A673 (cell line): ENCODE measurements around the gene MIA2. TPM values are rescaled to one million over a fixed set of nuclear protein-coding genes. Genes with fewer than 3 reads are reported as not detected.
"Not testable (repeated sequence)": the region's sequence is repeated elsewhere in the genome, so short reads cannot be mapped to it uniquely, and the experiment has no call there.

Experiments used
- BruUV-seq: library from RNA; stranded (reverse); fragments of 400-500 nt; replicated peaks from 2 replicates; lab custom pipeline; 2021; lab: Mats Ljungman, UMichigan
- CTCF ChIA-PET: fragments of 300-600 bp; sonication (Branson Sonifier 250); formaldehyde crosslinking; loops from one replicate; lab custom pipeline; 2022; ENCODE audit warnings: antibody characterized with exemption; lab: Charles Lee
- POLR2A ChIA-PET: fragments of 300-600 bp; sonication (Branson Sonifier 250); formaldehyde crosslinking; loops from one replicate; lab custom pipeline; 2022; ENCODE audit warnings: antibody characterized with exemption; ENCODE audit not compliant: low non-redundant PET; lab: Charles Lee
- DNase-seq: peaks from one replicate; pipeline ENCODE4 v3.0.0-alpha.2; 2015; ENCODE audit warnings: low spot score
- H3K27ac ChIP-seq: fragments of 200-600 bp; sonication (generic); 2 replicates; pipeline ENCODE4 v1.5.1; 2016; ENCODE audit warnings: mixed run types, low read depth, mild to moderate bottlenecking, mixed read lengths, antibody characterized with exemption, low read length; ENCODE audit not compliant: poor library complexity, severe bottlenecking
- H3K27me3 ChIP-seq: fragments of 200-600 bp; sonication (generic); replicated peaks from 2 replicates; pipeline ENCODE4 v1.6.1; 2017; ENCODE audit warnings: mixed run types, low read depth, mild to moderate bottlenecking, mixed read lengths, antibody characterized with exemption, low read length; ENCODE audit not compliant: insufficient read depth, poor library complexity
- H3K36me3 ChIP-seq: fragments of 200-600 bp; sonication (generic); 2 replicates; pipeline ENCODE4 v1.6.1; 2016; ENCODE audit warnings: mixed run types, mild to moderate bottlenecking, mixed read lengths, antibody characterized with exemption, low read length; ENCODE audit not compliant: insufficient read depth, poor library complexity, severe bottlenecking
- H3K4me1 ChIP-seq: fragments of 200-600 bp; sonication (generic); 2 replicates; pipeline ENCODE4 v1.6.1; 2017; ENCODE audit warnings: mixed run types, mild to moderate bottlenecking, mixed read lengths, antibody characterized with exemption, low read length; ENCODE audit not compliant: insufficient read depth, poor library complexity, severe bottlenecking
- H3K4me3 ChIP-seq: fragments of 200-600 bp; sonication (generic); 2 replicates; pipeline ENCODE4 v1.5.1; 2016; ENCODE audit warnings: low read depth, mixed run types, mild to moderate bottlenecking, mixed read lengths, low read length; ENCODE audit not compliant: poor library complexity, severe bottlenecking
- H3K9me3 ChIP-seq: fragments of 200-600 bp; sonication (generic); 2 replicates; pipeline ENCODE4 v1.6.1; 2016; ENCODE audit warnings: mixed run types, low read depth, mild to moderate bottlenecking, mixed read lengths, antibody characterized with exemption, low read length; ENCODE audit not compliant: poor library complexity, severe bottlenecking
- CTCF ChIP-seq: fragments of 300-800, 200-600 bp; sonication (generic); conservative IDR thresholded peaks from 2 replicates; pipeline ENCODE4 v1.5.1; 2017; ENCODE audit warnings: low read depth, mild to moderate bottlenecking, antibody characterized with exemption, low read length, moderate library complexity, mixed read lengths
- EZH2 ChIP-seq: fragments of 200-600 bp; sonication (generic); IDR thresholded peaks from 2 replicates; pipeline ENCODE4 v1.6.1; 2017; ENCODE audit warnings: borderline replicate concordance, low read depth, mild to moderate bottlenecking, mixed read lengths, antibody characterized with exemption, low read length; ENCODE audit not compliant: poor library complexity, severe bottlenecking
- intact Hi-C: fragments of 100-400 bp; cut with micrococcal nuclease; formaldehyde crosslinking; loops from one replicate; pipeline ENCODE4 v1.10.0; 2022; ENCODE audit not compliant: unreplicated experiment
- total RNA-seq: library from RNA; stranded (reverse); gene quantifications from 2 replicates; pipeline ENCODE4 v1.2.3, GENCODE V29; 2021

Gene MIA2
- total RNA-seq, 1 experiment from 2014 or later, result 16.7 TPM

DNA sequence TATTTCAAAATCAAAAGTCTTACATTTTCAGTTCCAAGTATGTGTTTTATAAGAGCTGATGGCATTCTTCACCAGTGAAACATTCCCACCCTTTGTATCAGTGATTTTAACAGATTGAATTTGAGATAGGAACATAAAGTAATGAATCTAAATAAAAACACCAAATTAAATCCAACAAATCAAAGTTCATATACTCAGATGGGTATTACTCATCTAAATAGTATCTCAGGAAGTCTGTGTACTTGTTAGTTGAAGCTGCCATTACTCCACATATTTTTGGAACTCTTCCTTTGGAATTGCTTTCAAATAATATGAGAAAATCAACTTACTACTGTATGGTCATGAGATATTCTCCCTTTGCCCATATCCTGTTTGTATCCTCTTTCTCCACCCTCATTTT lies 89.1 kb downstream of the MIA2 start:
- intact Hi-C loops, result no loop called here
- Histone ChIP-seq H3K27ac (no peak overlapping the region), H3K4me1 (peaks cover 9% of the 10 kb centered on the region), H3K36me3 (peaks cover 7% of the 10 kb centered on the region), H3K27me3 (no peaks in the 10 kb centered on the region), H3K9me3 (no peaks in the 10 kb centered on the region), H3K4me3 (no peak overlapping the region)
- TF ChIP-seq EZH2 (no peak), CTCF (no peak)
- no TSS peak for BruUV-seq
- CTCF ChIA-PET, result no interaction called here
- DNase-seq, result no peak
- POLR2A ChIA-PET, result no interaction called here

DNA sequence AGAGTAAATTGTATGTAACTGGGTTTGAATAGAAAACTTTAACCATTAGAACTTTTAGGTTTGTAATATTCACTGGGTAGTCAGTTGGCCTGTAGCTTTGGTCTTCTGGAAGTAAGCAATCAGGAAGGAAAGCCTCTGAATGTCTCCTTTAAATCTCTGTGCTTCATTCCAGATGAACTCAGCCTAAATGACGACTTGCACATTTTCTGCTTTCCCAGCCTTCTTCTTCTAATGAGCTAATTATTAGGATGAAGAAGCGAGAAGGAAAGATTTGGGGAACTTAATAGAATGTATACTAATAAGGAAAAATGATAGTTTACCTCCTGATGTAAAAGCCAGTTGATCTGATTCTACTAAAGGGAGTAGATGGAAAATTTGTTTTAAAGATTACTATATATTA lies 90.4 kb downstream of the MIA2 start:
- CTCF ChIA-PET, result no interaction called here
- Histone ChIP-seq H3K27me3 (no peaks in the 10 kb centered on the region), H3K9me3 (no peaks in the 10 kb centered on the region), H3K4me3 (no peak overlapping the region), H3K27ac (no peak overlapping the region), H3K4me1 (no peaks in the 10 kb centered on the region), H3K36me3 (peaks cover 7% of the 10 kb centered on the region)
- no peak for TF ChIP-seq EZH2
- TF ChIP-seq CTCF, result no peak
- POLR2A ChIA-PET, result no interaction called here
- intact Hi-C loops, result no loop called here
- no TSS peak for BruUV-seq
- no peak for DNase-seq

DNA sequence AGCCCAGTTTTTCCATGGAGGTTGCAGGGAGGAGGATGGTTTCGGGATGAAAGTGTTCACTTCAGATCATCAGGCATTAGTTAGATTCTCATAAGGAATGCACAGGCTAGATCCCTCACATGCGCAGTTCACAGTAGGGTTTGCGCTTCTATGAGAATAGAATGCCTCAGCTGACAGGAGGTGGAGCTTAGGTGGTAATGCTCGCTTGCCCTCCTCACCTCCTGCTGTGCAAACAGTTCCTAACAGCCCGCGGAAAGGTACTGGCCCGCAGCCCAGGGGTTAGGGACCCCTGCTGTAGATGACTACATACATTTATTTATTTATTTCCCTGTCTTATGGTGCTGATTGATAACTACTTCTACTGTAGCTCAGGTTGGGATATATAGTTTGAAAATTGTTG lies 105.3 kb downstream of the MIA2 start:
- Histone ChIP-seq H3K9me3 (no peaks in the 10 kb centered on the region), H3K27me3 (no peaks in the 10 kb centered on the region), H3K4me1 (no peaks in the 10 kb centered on the region), H3K4me3 (no peak overlapping the region), H3K36me3 (peaks cover 4% of the 10 kb centered on the region), H3K27ac (no peak overlapping the region)
- POLR2A ChIA-PET, result no interaction called here
- DNase-seq, result peak; percentile 36
- intact Hi-C loops, result no loop called here
- CTCF ChIA-PET, result no interaction called here
- TF ChIP-seq CTCF, result no peak
- TF ChIP-seq EZH2, result no peak
- BruUV-seq, result no TSS peak

- CTCF ChIA-PET, result interaction anchor here (0.6 kb wide), 1 partner anchor 91 kb away, joined by 3 read pairs; the partner anchor contains the start of gene FBXO33
- H3K27ac ChIP-seq, DNase-seq, H3K27me3 ChIP-seq, intact Hi-C loops, H3K4me1 ChIP-seq, BruUV-seq, H3K36me3 ChIP-seq, H3K4me3 ChIP-seq, H3K9me3 ChIP-seq, POLR2A ChIA-PET: not testable (repeated sequence)
Measured at GRCh38 chr14:39341126-39341525, 107.4 kb downstream of the MIA2 start.
